NB4 (cell line): ENCODE data around the gene PKLR.

Experiments
- POLR2A ChIP-seq: IDR thresholded peaks from 2 replicates; pipeline ENCODE4 v1.6.1; 2011; ENCODE audit warnings: mild to moderate bottlenecking; ENCODE audit not compliant: insufficient read length; ENCODE audit errors: extremely low read depth
- TF ChIP-seq, protein P1 (sequence below): IDR thresholded peaks from one replicate; pipeline ENCODE4 v1.5.1; 2012; ENCODE audit warnings: low read depth, low read length
- TF ChIP-seq, protein P2 (sequence below): IDR thresholded peaks from 2 replicates; pipeline ENCODE4 v1.6.1; 2011; ENCODE audit warnings: low read depth, low read length

DNA sequence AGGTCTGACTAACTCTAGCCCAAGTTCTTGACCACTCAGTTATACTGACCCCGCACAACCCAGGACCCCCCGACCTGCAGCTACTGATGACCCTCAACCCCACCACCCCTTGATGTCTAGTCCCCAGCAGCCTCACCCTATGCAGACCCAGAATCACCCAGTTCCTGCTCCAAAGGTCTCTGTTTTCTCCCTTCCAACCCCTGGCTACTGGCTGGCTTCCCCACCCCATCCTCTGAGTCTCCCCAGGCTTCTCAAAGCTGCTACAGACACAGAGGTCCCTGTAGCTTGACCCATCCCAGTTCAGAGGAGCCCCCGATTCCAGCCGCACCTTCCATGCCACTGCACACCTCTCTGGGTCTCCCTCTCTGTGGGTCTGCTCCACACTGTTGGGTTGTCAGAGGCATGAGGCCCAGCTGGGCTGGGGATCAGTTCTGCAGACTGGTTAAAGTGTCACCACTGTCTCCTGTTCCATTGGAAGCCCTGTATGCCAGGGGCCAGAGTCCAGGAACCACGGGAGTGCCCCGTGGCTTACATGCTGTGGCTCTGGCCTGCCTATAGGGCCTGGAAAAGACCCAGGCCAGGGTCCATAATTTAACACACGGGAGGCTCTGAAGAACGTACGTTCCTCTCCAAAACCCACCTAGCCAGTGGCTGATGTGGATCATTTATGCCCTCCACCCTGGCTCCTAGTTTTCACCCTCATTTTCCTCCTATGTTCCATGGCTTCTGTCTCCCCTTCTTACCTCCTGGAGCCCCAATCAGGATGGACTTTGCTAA lies 497 bp downstream of the PKLR start:
- TF ChIP-seq, protein P1, sequence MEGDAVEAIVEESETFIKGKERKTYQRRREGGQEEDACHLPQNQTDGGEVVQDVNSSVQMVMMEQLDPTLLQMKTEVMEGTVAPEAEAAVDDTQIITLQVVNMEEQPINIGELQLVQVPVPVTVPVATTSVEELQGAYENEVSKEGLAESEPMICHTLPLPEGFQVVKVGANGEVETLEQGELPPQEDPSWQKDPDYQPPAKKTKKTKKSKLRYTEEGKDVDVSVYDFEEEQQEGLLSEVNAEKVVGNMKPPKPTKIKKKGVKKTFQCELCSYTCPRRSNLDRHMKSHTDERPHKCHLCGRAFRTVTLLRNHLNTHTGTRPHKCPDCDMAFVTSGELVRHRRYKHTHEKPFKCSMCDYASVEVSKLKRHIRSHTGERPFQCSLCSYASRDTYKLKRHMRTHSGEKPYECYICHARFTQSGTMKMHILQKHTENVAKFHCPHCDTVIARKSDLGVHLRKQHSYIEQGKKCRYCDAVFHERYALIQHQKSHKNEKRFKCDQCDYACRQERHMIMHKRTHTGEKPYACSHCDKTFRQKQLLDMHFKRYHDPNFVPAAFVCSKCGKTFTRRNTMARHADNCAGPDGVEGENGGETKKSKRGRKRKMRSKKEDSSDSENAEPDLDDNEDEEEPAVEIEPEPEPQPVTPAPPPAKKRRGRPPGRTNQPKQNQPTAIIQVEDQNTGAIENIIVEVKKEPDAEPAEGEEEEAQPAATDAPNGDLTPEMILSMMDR, result no peak
- TF ChIP-seq, protein P2, sequence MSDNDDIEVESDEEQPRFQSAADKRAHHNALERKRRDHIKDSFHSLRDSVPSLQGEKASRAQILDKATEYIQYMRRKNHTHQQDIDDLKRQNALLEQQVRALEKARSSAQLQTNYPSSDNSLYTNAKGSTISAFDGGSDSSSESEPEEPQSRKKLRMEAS, result no peak
- TF ChIP-seq POLR2A, result no peak
